Endodermal cell (in vitro differentiated cells): ENCODE measurements around the gene BRMS1. TPM values are rescaled to one million over a fixed set of nuclear protein-coding genes. Genes with fewer than 3 reads are reported as not detected.

Source experiments
- total RNA-seq, 2 donors: library from RNA; stranded (reverse); fragmentation: NEBNext Ultra II Directional in 1 of 2; extraction: Animal tissue kit (Norgen Biotek cat#: 25700) in 1 of 2; gene quantifications; 2 replicates in 1 of 2; 3 replicates in 1 of 2; pipeline ENCODE4 v1.2.1, GENCODE V29; 2021

BRMS1 gene
- total RNA-seq, 2 donors from 2014 or later: 38.7 to 40.3 TPM

Other genes starting within 250 kb of the BRMS1 start
- 10 to 100 TPM; 52.0 to 69.2 TPM for gene KLC2, start 87.4 kb downstream of the BRMS1 start, total RNA-seq
- gene RAB1B, start 76.5 kb downstream of the BRMS1 start, total RNA-seq: 100 to 1,000 TPM; 122 to 126 TPM
- gene CNIH2, start 66.9 kb downstream of the BRMS1 start, total RNA-seq: 1 to 10 TPM; 3.5 to 3.8 TPM
- 10 to 100 TPM; 70.6 to 80.1 TPM for gene YIF1A, start 56.0 kb downstream of the BRMS1 start, total RNA-seq
- under 1 TPM in 1 of 2 donors, not detected in 1; 0.20 TPM for gene TMEM151A, start 53.2 kb downstream of the BRMS1 start, total RNA-seq
- gene CD248, start 28.1 kb downstream of the BRMS1 start, total RNA-seq: under 1 TPM; 0.33 to 0.40 TPM
- gene RIN1, start 8.7 kb downstream of the BRMS1 start, total RNA-seq: 1 to 10 TPM; 2.2 to 2.6 TPM
- gene B4GAT1, start 2.5 kb upstream of the BRMS1 start, total RNA-seq: 10 to 100 TPM; 29.4 to 45.7 TPM
- 10 to 100 TPM; 30.8 to 32.4 TPM for gene SLC29A2, start 26.7 kb upstream of the BRMS1 start, total RNA-seq
- not detected for gene NPAS4, start 75.9 kb upstream of the BRMS1 start, total RNA-seq
- 100 to 1,000 TPM in 1 of 2 donors, 10 to 100 TPM in 1; 84.5 to 111 TPM for gene MRPL11, start 93.7 kb upstream of the BRMS1 start, total RNA-seq
- 10 to 100 TPM in 1 of 2 donors, 1 to 10 TPM in 1; 9.0 to 12.4 TPM for gene PELI3, start 121.8 kb upstream of the BRMS1 start, total RNA-seq
- 10 to 100 TPM; 84.8 to 86.3 TPM for gene DPP3, start 135.3 kb upstream of the BRMS1 start, total RNA-seq
- gene BBS1, start 165.5 kb upstream of the BRMS1 start, total RNA-seq: 10 to 100 TPM; 52.4 to 67.3 TPM
- 10 to 100 TPM; 10.6 to 11.7 TPM for gene ZDHHC24, start 200.9 kb upstream of the BRMS1 start, total RNA-seq
- 1 to 10 TPM; 1.7 to 5.3 TPM for gene ACTN3, start 201.8 kb upstream of the BRMS1 start, total RNA-seq
- 10 to 100 TPM in 1 of 2 donors, 1 to 10 TPM in 1; 5.0 to 18.6 TPM for gene CTSF, start 223.5 kb upstream of the BRMS1 start, total RNA-seq
- 1 to 10 TPM in 1 of 2 donors, under 1 TPM in 1; 0.84 to 1.5 TPM for gene CCDC87, start 248.0 kb upstream of the BRMS1 start, total RNA-seq
- 10 to 100 TPM; 62.9 to 64.7 TPM for gene CCS, start 248.1 kb upstream of the BRMS1 start, total RNA-seq